Epithelial cell of proximal tubule (primary cell): Measurements from ENCODE around the gene CPAMD8. TPM values are rescaled to one million over a fixed set of nuclear protein-coding genes. Genes with fewer than 3 reads are reported as not detected.
"Not testable (repeated sequence)": the region's sequence is repeated elsewhere in the genome, so short reads cannot be mapped to it uniquely, and the experiment has no call there.

Source experiments
- DNase-seq: peaks from one replicate; pipeline ENCODE4 v3.0.0-alpha.2; 2011; ENCODE audit warnings: low read depth
- H3K4me3 ChIP-seq: 2 replicates; pipeline ENCODE4 v1.5.1; 2011; ENCODE audit warnings: low read depth, mild to moderate bottlenecking, low read length
- CTCF ChIP-seq: conservative IDR thresholded peaks from 2 replicates; pipeline ENCODE4 v1.5.1; 2012; ENCODE audit warnings: low read depth, mild to moderate bottlenecking, low read length
- total RNA-seq: library from RNA; depleted of rRNA; stranded (reverse); fragments of >200 nt; gene quantifications from 2 replicates; pipeline ENCODE4 v1.2.3, GENCODE V29; 2015

CPAMD8 gene
- total RNA-seq, 1 donor from 2014 or later: 8.2 TPM

DNA sequence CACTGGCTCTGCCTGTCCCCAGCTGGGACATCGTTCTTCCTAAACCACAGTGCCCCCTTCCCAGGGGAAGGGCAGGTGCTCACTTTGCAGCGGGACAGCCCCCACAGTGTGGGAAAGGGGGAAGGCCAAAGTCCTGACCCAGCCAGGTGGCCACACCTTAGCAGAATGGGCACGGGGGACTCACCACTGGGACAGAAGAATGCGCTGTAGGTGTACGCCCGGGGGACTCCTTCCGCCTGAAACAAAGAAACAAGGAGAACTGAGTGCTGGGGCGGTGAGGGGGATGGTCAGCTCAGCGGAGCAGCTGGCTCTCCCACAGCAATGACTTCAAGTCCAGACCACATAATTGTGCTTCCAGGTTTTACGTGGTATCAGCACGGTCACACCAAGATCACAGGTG is 88.4 kb downstream of the CPAMD8 start:
- no peak for DNase-seq
- TF ChIP-seq CTCF: no peak
- no peak overlapping the region for H3K4me3 ChIP-seq

- not testable (repeated sequence) for H3K4me3 ChIP-seq, DNase-seq
Observed at GRCh38 chr19:16937796-16938195, 88.8 kb downstream of the CPAMD8 start.

- H3K4me3 ChIP-seq: no peak overlapping the region
- DNase-seq: no peak
- no peak for TF ChIP-seq CTCF
Observed at GRCh38 chr19:16936901-16937300, 89.7 kb downstream of the CPAMD8 start.

DNA sequence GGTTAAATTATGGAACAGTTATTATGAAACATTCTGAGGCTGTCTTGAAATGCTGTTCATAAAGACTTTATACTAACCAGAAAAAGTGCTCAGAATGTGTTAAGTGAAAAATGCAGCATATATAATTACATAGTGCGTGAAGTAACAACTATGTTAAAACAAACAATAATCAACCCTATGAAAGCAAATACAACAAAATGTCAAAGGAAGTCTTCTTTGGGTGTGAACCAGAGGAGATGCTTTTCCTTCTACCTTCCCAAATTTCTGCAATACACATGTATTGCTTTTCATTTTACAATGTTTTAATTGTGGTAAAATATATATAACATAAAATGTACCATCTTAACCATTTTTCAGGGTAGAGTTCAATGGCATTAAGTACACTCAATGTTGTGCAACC is 92.1 kb downstream of the CPAMD8 start:
- no peak for TF ChIP-seq CTCF
- DNase-seq: no peak
- no peak overlapping the region for H3K4me3 ChIP-seq

- no peak overlapping the region for H3K4me3 ChIP-seq
- no peak for TF ChIP-seq CTCF
- no peak for DNase-seq
Observed at GRCh38 chr19:16931306-16931705, 95.3 kb downstream of the CPAMD8 start.

- DNase-seq: no peak
- H3K4me3 ChIP-seq: no peak overlapping the region
- TF ChIP-seq CTCF: no peak
Observed at GRCh38 chr19:16930753-16931152, 95.9 kb downstream of the CPAMD8 start.

DNA sequence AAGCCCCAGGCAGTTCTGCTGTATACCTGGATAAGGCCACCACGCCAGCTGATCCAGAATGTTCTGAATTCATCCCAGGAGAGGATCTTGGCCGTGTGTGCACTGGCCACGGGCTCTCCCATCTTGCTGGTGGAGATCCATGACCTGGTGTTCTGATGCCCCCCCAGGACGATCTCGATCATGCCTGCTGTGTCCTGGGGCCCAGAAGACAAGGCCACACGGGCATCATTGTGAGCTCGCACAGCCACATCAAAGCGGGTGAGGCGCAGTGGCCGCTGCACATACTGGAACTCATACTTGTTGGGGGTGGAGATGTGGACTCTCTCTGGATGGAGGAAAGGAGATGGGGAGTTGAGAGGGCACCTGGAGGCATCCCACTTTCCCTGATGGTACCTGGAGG is 97.7 kb downstream of the CPAMD8 start:
- TF ChIP-seq CTCF: no peak
- DNase-seq: no peak
- H3K4me3 ChIP-seq: no peak overlapping the region

DNA sequence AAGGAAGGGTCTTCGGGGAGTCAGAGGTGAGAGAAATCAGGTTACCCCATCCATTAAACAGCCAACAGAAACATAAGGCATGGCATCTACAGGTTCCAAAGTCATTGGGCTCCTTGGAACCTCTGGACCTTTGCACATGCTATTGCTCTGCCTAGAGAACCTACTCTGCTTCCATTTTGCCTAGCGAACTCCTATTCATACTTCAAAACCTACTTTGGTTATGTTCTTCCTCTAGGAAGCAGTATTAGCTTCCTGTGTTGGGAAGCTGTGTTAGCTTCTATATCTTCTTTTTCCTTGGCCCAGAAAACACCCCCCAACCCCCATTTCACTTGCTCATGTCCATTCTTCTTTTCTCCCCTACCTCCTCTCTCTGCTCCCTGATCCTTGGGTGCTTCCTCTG is 98.3 kb downstream of the CPAMD8 start:
- TF ChIP-seq CTCF: no peak
- H3K4me3 ChIP-seq: no peak overlapping the region
- DNase-seq: no peak
